IgD-negative memory B cell (primary cell): Measurements from ENCODE around the gene EEF1A1. TPM values are rescaled to one million over a fixed set of nuclear protein-coding genes. Genes with fewer than 3 reads are reported as not detected.

Source experiments
- H3K27ac Mint-ChIP-seq, 3 donors: one replicate each; pipeline ENCODE4 v1.8.0; 2020 to 2022; ENCODE audit warnings: mild to moderate bottlenecking in 3 of 3, mixed read lengths in 3 of 3, moderate library complexity in 1 of 3
- H3K27me3 Mint-ChIP-seq: one replicate; pipeline ENCODE4 v1.8.0; 2021; ENCODE audit warnings: mixed read lengths
- H3K36me3 Mint-ChIP-seq: one replicate; pipeline ENCODE4 v1.8.0; 2020; ENCODE audit warnings: mild to moderate bottlenecking, mixed read lengths
- H3K4me1 Mint-ChIP-seq, 3 donors: one replicate each; pipeline ENCODE4 v1.8.0; 2020 to 2022; ENCODE audit warnings: mixed read lengths in 3 of 3, mild to moderate bottlenecking in 1 of 3
- H3K4me3 Mint-ChIP-seq, 4 donors: one replicate each; pipeline ENCODE4 v1.8.0; 2020 to 2022; ENCODE audit warnings: mild to moderate bottlenecking in 4 of 4, mixed read lengths in 4 of 4, moderate library complexity in 3 of 4
- H3K9me3 Mint-ChIP-seq, 3 donors: one replicate each; pipeline ENCODE4 v1.8.0; 2020 to 2021; ENCODE audit warnings: mixed read lengths in 3 of 3, mild to moderate bottlenecking in 1 of 3
- polyA plus RNA-seq: library from polyadenylated mRNA; unstranded; fragments of 300-500 nt; fragmentation: Illumina TruSeq; gene quantifications from one replicate; pipeline ENCODE4 v1.2.3, GENCODE V29; 2021

EEF1A1 gene
- polyA plus RNA-seq, 1 donor from 2014 or later, result 11,514 TPM

- H3K4me3 Mint-ChIP-seq, result no peak overlapping the region
- no peaks in the 10 kb centered on the region for H3K9me3 Mint-ChIP-seq
- H3K36me3 Mint-ChIP-seq, result peaks cover 10% of the 10 kb centered on the region
- peak overlapping the region in 1 of 3 donors; percentile 19 for H3K27ac Mint-ChIP-seq
- H3K27me3 Mint-ChIP-seq, result no peaks in the 10 kb centered on the region
- peaks cover 0 to 2% (median 0%) of the 10 kb centered on the region in 3 donors for H3K4me1 Mint-ChIP-seq
These were observed 16.7 kb downstream of the EEF1A1 start for GRCh38 chr6:73504160-73504559.

- H3K27ac Mint-ChIP-seq, result peak overlapping the region in 1 of 3 donors; percentile 13
- no peaks in the 10 kb centered on the region for H3K9me3 Mint-ChIP-seq
- H3K27me3 Mint-ChIP-seq, result no peaks in the 10 kb centered on the region
- H3K36me3 Mint-ChIP-seq, result peaks cover 10% of the 10 kb centered on the region
- no peak overlapping the region for H3K4me3 Mint-ChIP-seq
- H3K4me1 Mint-ChIP-seq, result peaks cover 0 to 2% (median 0%) of the 10 kb centered on the region in 3 donors
These were observed 17.6 kb downstream of the EEF1A1 start for GRCh38 chr6:73503027-73503772.

- Mint-ChIP-seq H3K4me1 (peaks cover 0 to 3% (median 0%) of the 10 kb centered on the region in 3 donors), H3K4me3 (no peak overlapping the region), H3K27ac (no peak overlapping the region), H3K9me3 (no peaks in the 10 kb centered on the region), H3K36me3 (peaks cover 11% of the 10 kb centered on the region), H3K27me3 (no peaks in the 10 kb centered on the region)
These were observed 22.9 kb downstream of the EEF1A1 start for GRCh38 chr6:73497915-73498314.

GRCh38 chr6:73491377-73491776, 29.5 kb downstream of the EEF1A1 start:
- Mint-ChIP-seq H3K36me3 (peaks cover 10% of the 10 kb centered on the region), H3K4me3 (peak overlapping the region in 1 of 4 donors; percentile 3), H3K9me3 (peaks cover 0 to 1% (median 0%) of the 10 kb centered on the region in 3 donors), H3K4me1 (peaks cover 0 to 3% (median 2%) of the 10 kb centered on the region in 3 donors), H3K27ac (peak overlapping the region in 2 of 3 donors; percentile 8 to 14), H3K27me3 (no peaks in the 10 kb centered on the region)

- Mint-ChIP-seq H3K27ac (peak overlapping the region in 1 of 3 donors; percentile 37), H3K9me3 (peaks cover 0 to 1% (median 0%) of the 10 kb centered on the region in 3 donors), H3K27me3 (no peaks in the 10 kb centered on the region), H3K4me1 (peaks cover 0 to 3% (median 2%) of the 10 kb centered on the region in 3 donors), H3K4me3 (no peak overlapping the region), H3K36me3 (peaks cover 9% of the 10 kb centered on the region)
These were observed 33.4 kb downstream of the EEF1A1 start for GRCh38 chr6:73487473-73487872.

- H3K4me1 Mint-ChIP-seq, result peaks cover 0 to 4% (median 1%) of the 10 kb centered on the region in 3 donors
- H3K36me3 Mint-ChIP-seq, result peaks cover 11% of the 10 kb centered on the region
- H3K9me3 Mint-ChIP-seq, result peaks cover 0 to 1% (median 0%) of the 10 kb centered on the region in 3 donors
- no peak overlapping the region for H3K4me3 Mint-ChIP-seq
- no peaks in the 10 kb centered on the region for H3K27me3 Mint-ChIP-seq
- H3K27ac Mint-ChIP-seq, result no peak overlapping the region
These were observed 36.4 kb downstream of the EEF1A1 start for GRCh38 chr6:73484438-73484837.

- Mint-ChIP-seq H3K4me3 (no peak overlapping the region), H3K9me3 (no peaks in the 10 kb centered on the region), H3K27ac (no peak overlapping the region), H3K36me3 (peaks cover 7% of the 10 kb centered on the region), H3K27me3 (no peaks in the 10 kb centered on the region), H3K4me1 (peaks cover 0 to 4% (median 3%) of the 10 kb centered on the region in 3 donors)
These were observed 38.9 kb downstream of the EEF1A1 start for GRCh38 chr6:73481969-73482368.

GRCh38 chr6:73477407-73477806, 43.4 kb downstream of the EEF1A1 start:
- Mint-ChIP-seq H3K4me1 (peaks cover under 1 to 6% (median 4%) of the 10 kb centered on the region in 3 donors), H3K9me3 (no peaks in the 10 kb centered on the region), H3K36me3 (peaks cover 9% of the 10 kb centered on the region), H3K27ac (no peak overlapping the region), H3K4me3 (no peak overlapping the region), H3K27me3 (no peaks in the 10 kb centered on the region)

- Mint-ChIP-seq H3K27me3 (no peaks in the 10 kb centered on the region), H3K4me3 (no peak overlapping the region), H3K36me3 (peaks cover 9% of the 10 kb centered on the region), H3K27ac (no peak overlapping the region), H3K4me1 (peaks cover 6 to 12% (median 8%) of the 10 kb centered on the region in 3 donors), H3K9me3 (no peaks in the 10 kb centered on the region)
These were observed 44.1 kb downstream of the EEF1A1 start for GRCh38 chr6:73476723-73477122.

GRCh38 chr6:73471686-73472290, 49.0 kb downstream of the EEF1A1 start:
- H3K27me3 Mint-ChIP-seq, result no peaks in the 10 kb centered on the region

More at GRCh38 chr6:73471686-73472290, 49.0 kb downstream of the EEF1A1 start:
- Mint-ChIP-seq H3K4me3 (peak overlapping the region; percentile 48 to 78 (median 62)), H3K9me3 (no peaks in the 10 kb centered on the region), H3K27ac (peak overlapping the region; percentile 57 to 94 (median 64)), H3K4me1 (peaks cover 13 to 18% (median 15%) of the 10 kb centered on the region in 3 donors), H3K36me3 (peaks cover 6% of the 10 kb centered on the region)

Other genes with a start within 250 kb of the EEF1A1 start
- gene DPPA5, start 166.8 kb downstream of the EEF1A1 start, polyA plus RNA-seq, result not detected
- gene KHDC3L, start 158.4 kb downstream of the EEF1A1 start, polyA plus RNA-seq, result not detected
- gene OOEP, start 151.1 kb downstream of the EEF1A1 start, polyA plus RNA-seq, result 0.79 TPM
- gene DDX43, start 126.2 kb downstream of the EEF1A1 start, polyA plus RNA-seq, result 1.9 TPM
- gene CGAS, start 68.7 kb downstream of the EEF1A1 start, polyA plus RNA-seq, result 16.2 TPM
- gene MTO1, start 59.3 kb downstream of the EEF1A1 start, polyA plus RNA-seq, result 47.9 TPM
- 4.4 TPM for gene SLC17A5, start 133.0 kb upstream of the EEF1A1 start, polyA plus RNA-seq
- gene CD109, start 175.2 kb upstream of the EEF1A1 start, polyA plus RNA-seq, result not detected